OCI-M2 (cell line): Measurements from ENCODE around the gene CTXND1.

ENCODE experiments used
- DNase-seq: peaks from one replicate; lab custom pipeline; 2025; ENCODE audit not compliant: unreplicated experiment; lab: John Stamatoyannopoulos, UW

Gene CTXND1

GRCh38 chr15:80183306-80183705, 68.7 kb downstream of the CTXND1 start:
- DNase-seq: no peak

- DNase-seq: no peak
Observed at GRCh38 chr15:80182611-80183261, 69.3 kb downstream of the CTXND1 start.

GRCh38 chr15:80180986-80181385, 71.0 kb downstream of the CTXND1 start:
- no peak for DNase-seq

- no peak for DNase-seq
Observed at GRCh38 chr15:80180468-80180867, 71.5 kb downstream of the CTXND1 start.

- no peak for DNase-seq
Observed at GRCh38 chr15:80179935-80180334, 72.1 kb downstream of the CTXND1 start.

- no peak for DNase-seq
Observed at GRCh38 chr15:80179025-80179759, 72.8 kb downstream of the CTXND1 start.

GRCh38 chr15:80177156-80177555, 74.9 kb downstream of the CTXND1 start:
- DNase-seq: no peak

- DNase-seq: no peak
Observed at GRCh38 chr15:80176443-80176842, 75.6 kb downstream of the CTXND1 start.

- DNase-seq: no peak
Observed at GRCh38 chr15:80175436-80175835, 76.6 kb downstream of the CTXND1 start.

- no peak for DNase-seq
Observed at GRCh38 chr15:80174017-80174746, 77.8 kb downstream of the CTXND1 start.

- DNase-seq: no peak
Observed at GRCh38 chr15:80173022-80173759, 78.8 kb downstream of the CTXND1 start.

GRCh38 chr15:80172401-80172800, 79.6 kb downstream of the CTXND1 start:
- no peak for DNase-seq

GRCh38 chr15:80171787-80172186, 80.2 kb downstream of the CTXND1 start:
- DNase-seq: no peak

- DNase-seq: no peak
Observed at GRCh38 chr15:80170596-80170995, 81.4 kb downstream of the CTXND1 start.

GRCh38 chr15:80169768-80170357, 82.2 kb downstream of the CTXND1 start:
- no peak for DNase-seq

- DNase-seq: no peak
Observed at GRCh38 chr15:80168421-80168820, 83.6 kb downstream of the CTXND1 start.

- no peak for DNase-seq
Observed at GRCh38 chr15:80167936-80168335, 84.1 kb downstream of the CTXND1 start.

- no peak for DNase-seq
Observed at GRCh38 chr15:80163897-80164296, 88.1 kb downstream of the CTXND1 start.

- no peak for DNase-seq
Observed at GRCh38 chr15:80163217-80163616, 88.8 kb downstream of the CTXND1 start.

GRCh38 chr15:80162059-80162554, 89.9 kb downstream of the CTXND1 start:
- no peak for DNase-seq
